Measurements from ENCODE around the gene KIFC3.

KIFC3 gene

DNA sequence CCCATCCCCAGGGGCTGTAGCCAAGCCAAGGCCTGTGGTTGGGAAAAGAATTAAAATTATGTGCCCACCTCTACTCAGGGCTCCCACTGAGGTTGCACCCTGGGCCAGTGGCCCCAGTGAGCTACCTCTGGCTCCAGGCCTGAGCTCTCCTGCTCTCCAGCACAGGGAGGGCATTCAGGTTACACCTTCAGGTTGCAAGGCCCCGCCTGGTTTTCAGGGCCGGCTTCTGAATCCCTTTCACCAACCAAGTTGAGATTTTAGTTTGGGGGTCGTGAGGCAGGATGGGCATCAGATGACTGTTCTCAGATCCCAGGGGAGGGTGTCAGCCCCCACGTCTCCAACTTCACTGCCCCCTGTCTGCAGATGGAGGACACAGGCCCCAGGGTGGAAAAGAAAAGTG lies 74.7 kb downstream of the KIFC3 start:
- TF ChIP-seq, protein P1, sequence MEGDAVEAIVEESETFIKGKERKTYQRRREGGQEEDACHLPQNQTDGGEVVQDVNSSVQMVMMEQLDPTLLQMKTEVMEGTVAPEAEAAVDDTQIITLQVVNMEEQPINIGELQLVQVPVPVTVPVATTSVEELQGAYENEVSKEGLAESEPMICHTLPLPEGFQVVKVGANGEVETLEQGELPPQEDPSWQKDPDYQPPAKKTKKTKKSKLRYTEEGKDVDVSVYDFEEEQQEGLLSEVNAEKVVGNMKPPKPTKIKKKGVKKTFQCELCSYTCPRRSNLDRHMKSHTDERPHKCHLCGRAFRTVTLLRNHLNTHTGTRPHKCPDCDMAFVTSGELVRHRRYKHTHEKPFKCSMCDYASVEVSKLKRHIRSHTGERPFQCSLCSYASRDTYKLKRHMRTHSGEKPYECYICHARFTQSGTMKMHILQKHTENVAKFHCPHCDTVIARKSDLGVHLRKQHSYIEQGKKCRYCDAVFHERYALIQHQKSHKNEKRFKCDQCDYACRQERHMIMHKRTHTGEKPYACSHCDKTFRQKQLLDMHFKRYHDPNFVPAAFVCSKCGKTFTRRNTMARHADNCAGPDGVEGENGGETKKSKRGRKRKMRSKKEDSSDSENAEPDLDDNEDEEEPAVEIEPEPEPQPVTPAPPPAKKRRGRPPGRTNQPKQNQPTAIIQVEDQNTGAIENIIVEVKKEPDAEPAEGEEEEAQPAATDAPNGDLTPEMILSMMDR (IDR thresholded peaks at IDR 0.05; ENCODE audit: low read depth, low read length, missing control alignments), result no peak
- no peak for DNase-seq (ENCODE audit: low read depth)
- no peak overlapping the region for H3K4me3 ChIP-seq (ENCODE audit: low read depth, low read length)

DNA sequence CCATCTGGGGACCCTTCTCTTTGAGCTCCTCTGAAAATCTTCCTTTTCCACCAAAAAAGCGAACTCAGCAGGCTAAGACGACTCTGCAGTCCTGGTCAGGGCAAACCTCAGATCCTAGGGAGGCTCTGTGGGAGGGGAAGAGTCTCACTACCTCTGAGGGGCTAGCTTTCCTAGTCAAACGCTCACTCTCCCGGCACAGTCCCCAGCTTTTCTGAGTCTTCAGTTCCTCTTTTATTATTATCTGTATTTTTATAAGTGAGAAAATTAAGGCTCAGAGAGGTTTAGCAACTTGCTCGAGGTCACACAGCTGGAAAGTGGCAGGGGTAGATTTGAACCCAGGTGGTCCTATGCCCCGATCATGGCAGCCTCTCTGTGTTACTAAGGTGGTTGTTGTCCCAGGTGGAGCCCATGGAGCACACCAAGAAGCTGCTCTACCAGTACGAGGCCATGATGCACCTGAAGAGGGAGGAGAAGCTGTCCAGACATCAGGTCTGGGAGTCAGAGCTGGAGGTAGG lies 75.8 kb downstream of the KIFC3 start:
- DNase-seq (ENCODE audit: low read depth), result no peak
- TF ChIP-seq, protein P1 (IDR thresholded peaks at IDR 0.05; ENCODE audit: low read depth, low read length, missing control alignments), result no peak
- no peak overlapping the region for H3K4me3 ChIP-seq (ENCODE audit: low read depth, low read length)

DNA sequence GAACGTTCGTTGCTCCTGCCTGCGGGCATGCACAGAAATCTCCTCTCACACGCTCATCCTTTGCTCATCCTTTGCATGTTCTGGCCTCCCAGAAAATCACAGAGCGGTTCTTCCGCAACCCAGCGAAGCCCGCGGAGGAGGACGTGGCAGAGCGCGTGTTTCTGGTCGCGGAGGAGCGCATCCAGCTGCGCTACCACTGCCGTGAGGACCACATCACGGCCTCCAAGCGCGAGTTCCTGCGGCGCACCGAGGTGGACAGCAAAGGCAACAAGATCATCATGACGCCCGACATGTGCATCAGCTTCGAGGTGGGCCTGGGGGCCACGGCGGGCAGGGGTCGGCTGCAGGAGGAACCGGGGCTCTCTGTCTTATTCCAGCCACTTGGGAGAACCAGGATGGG lies 76.3 kb downstream of the KIFC3 start:
- TF ChIP-seq, protein P1 (IDR thresholded peaks at IDR 0.05; ENCODE audit: low read depth, low read length, missing control alignments), result no peak
- no peak for DNase-seq (ENCODE audit: low read depth)
- H3K4me3 ChIP-seq (ENCODE audit: low read depth, low read length), result no peak overlapping the region

DNA sequence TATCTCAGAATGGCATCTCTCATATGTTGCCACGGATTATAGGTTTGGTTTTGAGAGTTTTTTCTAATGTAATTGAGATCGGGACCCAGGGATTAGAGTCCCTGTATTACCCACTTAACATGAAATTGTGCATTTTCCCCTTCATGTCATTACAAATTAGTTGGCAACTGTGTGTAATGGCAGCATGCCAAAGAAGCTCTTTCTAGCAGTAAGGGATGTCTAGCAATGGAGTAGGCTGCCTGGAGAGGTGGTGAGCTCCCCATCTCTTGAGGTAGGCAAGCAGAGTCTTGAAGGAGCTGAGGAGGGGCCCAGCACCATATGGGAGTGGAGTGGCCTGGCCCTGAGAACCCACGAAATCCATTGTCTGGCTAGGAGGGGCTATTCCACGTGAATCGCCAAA lies 76.7 kb downstream of the KIFC3 start:
- no peak overlapping the region for H3K4me3 ChIP-seq (ENCODE audit: low read depth, low read length)
- TF ChIP-seq, protein P1 (IDR thresholded peaks at IDR 0.05; ENCODE audit: low read depth, low read length, missing control alignments), result no peak
- DNase-seq (ENCODE audit: low read depth), result no peak

DNA sequence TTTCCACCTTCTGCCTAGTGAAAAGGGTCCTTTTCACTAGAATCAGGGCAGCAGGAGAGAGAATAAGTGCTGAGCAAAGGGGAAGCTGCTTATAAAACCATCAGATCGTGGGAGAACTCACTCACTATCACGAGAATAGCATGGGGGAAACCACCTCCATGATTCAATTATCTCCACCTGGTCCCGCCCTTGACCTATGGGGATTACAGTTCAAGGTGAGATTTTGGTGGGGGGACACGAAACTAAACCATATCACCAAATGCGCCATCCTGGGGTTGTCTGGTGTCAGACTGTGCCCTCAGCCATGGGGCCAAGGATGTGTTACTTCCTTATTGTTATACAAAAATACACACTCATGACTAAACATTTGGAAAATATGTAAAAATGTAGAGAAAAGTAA lies 77.1 kb downstream of the KIFC3 start:
- TF ChIP-seq, protein P1 (IDR thresholded peaks at IDR 0.05; ENCODE audit: low read depth, low read length, missing control alignments), result no peak
- no peak for DNase-seq (ENCODE audit: low read depth)
- no peak overlapping the region for H3K4me3 ChIP-seq (ENCODE audit: low read depth, low read length)

DNA sequence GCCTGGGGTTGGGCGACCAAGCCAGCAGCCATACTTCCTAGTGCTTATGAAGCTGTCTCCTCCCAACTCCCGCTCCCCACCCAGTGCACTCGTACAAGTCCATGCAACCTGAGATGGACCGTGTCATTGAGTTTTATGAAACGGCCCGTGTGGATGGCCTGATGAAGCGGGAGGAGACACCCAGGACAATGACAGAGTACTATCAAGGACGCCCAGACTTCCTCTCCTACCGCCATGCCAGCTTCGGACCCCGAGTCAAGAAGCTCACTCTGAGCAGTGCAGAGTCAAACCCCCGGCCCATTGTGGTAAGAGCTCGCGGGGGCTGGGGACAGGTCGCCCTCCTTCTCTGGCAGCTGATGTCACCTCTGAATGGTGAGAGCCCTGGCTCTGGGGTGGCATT lies 77.8 kb downstream of the KIFC3 start:
- TF ChIP-seq, protein P1 (IDR thresholded peaks at IDR 0.05; ENCODE audit: low read depth, low read length, missing control alignments), result no peak
- DNase-seq (ENCODE audit: low read depth), result no peak
- H3K4me3 ChIP-seq (ENCODE audit: low read depth, low read length), result no peak overlapping the region

DNA sequence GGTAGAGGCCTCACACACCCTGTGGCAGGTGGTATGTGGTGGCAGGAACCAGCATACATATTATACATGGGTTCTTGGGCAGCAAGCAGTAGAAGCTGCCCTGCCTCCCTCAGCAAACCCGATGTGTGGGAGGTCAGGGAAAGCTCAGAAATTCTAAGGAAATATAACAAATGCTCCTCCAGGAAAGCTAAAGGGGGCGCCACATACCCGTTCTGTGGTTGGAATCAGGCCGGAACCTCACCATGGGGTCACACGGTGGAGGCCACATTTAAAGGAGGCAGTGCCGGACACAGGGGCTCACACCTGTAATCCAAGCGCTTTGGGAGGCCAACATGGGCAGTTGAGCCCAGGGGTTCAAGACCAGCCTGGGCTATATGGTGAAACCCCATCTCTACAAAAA lies 79.1 kb downstream of the KIFC3 start:
- DNase-seq (ENCODE audit: low read depth), result no peak
- TF ChIP-seq, protein P1 (IDR thresholded peaks at IDR 0.05; ENCODE audit: low read depth, low read length, missing control alignments), result no peak
- no peak overlapping the region for H3K4me3 ChIP-seq (ENCODE audit: low read depth, low read length)

All from GM12864 (cell line).